ENCODE measurements around the gene BBS2.

- TF ChIP-seq PKNOX1 (IDR thresholded peaks at IDR 0.05), result no peak
- no peak for TF ChIP-seq FOXA1 (IDR thresholded peaks at IDR 0.05)
Measured at GRCh38 chr16:56558024-56558747, 38.4 kb upstream of the BBS2 start.

Data from HEK293T (cell line).